ENCODE measurements around the gene PCNP.

GRCh38 chr3:101527906-101528305 lies 46.1 kb upstream of the PCNP start:
- no peak for TF ChIP-seq CTCF (IDR thresholded peaks at IDR 0.05)
- TF ChIP-seq POLR2A (IDR thresholded peaks at IDR 0.05), result no peak
